ENCODE data around the gene TLK2. TPM values are rescaled to one million over a fixed set of nuclear protein-coding genes. Genes with fewer than 3 reads are reported as not detected.

Gene TLK2
- total and polyA plus RNA-seq, 2 experiments from 2014 or later = 19.6 to 56.1 TPM

DNA sequence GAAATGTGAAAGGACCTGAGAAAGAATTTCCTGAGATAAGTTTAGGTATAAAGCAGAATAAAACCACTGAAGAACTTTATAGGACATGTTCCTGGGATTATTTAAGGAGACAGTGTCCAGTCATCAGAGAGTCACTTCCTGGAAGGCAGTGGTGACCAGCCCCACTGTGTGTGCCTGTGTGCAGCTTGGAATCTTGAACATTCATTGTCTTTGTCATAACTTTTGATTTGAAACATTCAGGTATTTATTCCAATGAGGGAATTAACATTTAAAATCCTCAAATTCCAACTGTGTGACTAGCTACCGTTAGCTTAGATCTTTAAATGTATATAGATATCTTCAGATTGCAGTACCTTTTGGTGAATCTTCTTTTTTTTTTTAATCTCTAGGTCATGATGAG is 87.2 kb downstream of the TLK2 start (continued):
- TF ChIP-seq, protein P1, sequence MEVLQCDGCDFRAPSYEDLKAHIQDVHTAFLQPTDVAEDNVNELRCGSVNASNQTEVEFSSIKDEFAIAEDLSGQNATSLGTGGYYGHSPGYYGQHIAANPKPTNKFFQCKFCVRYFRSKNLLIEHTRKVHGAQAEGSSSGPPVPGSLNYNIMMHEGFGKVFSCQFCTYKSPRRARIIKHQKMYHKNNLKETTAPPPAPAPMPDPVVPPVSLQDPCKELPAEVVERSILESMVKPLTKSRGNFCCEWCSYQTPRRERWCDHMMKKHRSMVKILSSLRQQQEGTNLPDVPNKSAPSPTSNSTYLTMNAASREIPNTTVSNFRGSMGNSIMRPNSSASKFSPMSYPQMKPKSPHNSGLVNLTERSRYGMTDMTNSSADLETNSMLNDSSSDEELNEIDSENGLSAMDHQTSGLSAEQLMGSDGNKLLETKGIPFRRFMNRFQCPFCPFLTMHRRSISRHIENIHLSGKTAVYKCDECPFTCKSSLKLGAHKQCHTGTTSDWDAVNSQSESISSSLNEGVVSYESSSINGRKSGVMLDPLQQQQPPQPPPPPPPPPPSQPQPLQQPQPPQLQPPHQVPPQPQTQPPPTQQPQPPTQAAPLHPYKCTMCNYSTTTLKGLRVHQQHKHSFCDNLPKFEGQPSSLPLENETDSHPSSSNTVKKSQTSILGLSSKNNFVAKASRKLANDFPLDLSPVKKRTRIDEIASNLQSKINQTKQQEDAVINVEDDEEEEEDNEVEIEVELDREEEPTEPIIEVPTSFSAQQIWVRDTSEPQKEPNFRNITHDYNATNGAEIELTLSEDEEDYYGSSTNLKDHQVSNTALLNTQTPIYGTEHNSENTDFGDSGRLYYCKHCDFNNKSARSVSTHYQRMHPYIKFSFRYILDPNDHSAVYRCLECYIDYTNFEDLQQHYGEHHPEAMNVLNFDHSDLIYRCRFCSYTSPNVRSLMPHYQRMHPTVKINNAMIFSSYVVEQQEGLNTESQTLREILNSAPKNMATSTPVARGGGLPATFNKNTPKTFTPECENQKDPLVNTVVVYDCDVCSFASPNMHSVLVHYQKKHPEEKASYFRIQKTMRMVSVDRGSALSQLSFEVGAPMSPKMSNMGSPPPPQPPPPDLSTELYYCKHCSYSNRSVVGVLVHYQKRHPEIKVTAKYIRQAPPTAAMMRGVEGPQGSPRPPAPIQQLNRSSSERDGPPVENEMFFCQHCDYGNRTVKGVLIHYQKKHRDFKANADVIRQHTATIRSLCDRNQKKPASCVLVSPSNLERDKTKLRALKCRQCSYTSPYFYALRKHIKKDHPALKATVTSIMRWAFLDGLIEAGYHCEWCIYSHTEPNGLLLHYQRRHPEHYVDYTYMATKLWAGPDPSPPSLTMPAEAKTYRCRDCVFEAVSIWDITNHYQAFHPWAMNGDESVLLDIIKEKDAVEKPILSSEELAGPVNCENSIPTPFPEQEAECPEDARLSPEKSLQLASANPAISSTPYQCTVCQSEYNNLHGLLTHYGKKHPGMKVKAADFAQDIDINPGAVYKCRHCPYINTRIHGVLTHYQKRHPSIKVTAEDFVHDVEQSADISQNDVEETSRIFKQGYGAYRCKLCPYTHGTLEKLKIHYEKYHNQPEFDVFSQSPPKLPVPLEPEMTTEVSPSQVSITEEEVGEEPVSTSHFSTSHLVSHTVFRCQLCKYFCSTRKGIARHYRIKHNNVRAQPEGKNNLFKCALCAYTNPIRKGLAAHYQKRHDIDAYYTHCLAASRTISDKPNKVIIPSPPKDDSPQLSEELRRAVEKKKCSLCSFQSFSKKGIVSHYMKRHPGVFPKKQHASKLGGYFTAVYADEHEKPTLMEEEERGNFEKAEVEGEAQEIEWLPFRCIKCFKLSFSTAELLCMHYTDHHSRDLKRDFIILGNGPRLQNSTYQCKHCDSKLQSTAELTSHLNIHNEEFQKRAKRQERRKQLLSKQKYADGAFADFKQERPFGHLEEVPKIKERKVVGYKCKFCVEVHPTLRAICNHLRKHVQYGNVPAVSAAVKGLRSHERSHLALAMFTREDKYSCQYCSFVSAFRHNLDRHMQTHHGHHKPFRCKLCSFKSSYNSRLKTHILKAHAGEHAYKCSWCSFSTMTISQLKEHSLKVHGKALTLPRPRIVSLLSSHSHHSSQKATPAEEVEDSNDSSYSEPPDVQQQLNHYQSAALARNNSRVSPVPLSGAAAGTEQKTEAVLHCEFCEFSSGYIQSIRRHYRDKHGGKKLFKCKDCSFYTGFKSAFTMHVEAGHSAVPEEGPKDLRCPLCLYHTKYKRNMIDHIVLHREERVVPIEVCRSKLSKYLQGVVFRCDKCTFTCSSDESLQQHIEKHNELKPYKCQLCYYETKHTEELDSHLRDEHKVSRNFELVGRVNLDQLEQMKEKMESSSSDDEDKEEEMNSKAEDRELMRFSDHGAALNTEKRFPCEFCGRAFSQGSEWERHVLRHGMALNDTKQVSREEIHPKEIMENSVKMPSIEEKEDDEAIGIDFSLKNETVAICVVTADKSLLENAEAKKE (CRISPR knock-in tag; IDR thresholded peaks at IDR 0.05) = no peak
- TF ChIP-seq ZNF114 (CRISPR knock-in tag; IDR thresholded peaks at IDR 0.05) (no peak), POLR2AphosphoS5 (IDR thresholded peaks at IDR 0.05; ENCODE audit: low read depth) (no peak), EZH2phosphoT487 (IDR thresholded peaks at IDR 0.05; ENCODE audit: unreplicated experiment) (no peak)
- TF ChIP-seq, protein P2, sequence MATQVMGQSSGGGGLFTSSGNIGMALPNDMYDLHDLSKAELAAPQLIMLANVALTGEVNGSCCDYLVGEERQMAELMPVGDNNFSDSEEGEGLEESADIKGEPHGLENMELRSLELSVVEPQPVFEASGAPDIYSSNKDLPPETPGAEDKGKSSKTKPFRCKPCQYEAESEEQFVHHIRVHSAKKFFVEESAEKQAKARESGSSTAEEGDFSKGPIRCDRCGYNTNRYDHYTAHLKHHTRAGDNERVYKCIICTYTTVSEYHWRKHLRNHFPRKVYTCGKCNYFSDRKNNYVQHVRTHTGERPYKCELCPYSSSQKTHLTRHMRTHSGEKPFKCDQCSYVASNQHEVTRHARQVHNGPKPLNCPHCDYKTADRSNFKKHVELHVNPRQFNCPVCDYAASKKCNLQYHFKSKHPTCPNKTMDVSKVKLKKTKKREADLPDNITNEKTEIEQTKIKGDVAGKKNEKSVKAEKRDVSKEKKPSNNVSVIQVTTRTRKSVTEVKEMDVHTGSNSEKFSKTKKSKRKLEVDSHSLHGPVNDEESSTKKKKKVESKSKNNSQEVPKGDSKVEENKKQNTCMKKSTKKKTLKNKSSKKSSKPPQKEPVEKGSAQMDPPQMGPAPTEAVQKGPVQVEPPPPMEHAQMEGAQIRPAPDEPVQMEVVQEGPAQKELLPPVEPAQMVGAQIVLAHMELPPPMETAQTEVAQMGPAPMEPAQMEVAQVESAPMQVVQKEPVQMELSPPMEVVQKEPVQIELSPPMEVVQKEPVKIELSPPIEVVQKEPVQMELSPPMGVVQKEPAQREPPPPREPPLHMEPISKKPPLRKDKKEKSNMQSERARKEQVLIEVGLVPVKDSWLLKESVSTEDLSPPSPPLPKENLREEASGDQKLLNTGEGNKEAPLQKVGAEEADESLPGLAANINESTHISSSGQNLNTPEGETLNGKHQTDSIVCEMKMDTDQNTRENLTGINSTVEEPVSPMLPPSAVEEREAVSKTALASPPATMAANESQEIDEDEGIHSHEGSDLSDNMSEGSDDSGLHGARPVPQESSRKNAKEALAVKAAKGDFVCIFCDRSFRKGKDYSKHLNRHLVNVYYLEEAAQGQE (IDR thresholded peaks at IDR 0.05; ENCODE audit: unreplicated experiment) = no peak

DNA sequence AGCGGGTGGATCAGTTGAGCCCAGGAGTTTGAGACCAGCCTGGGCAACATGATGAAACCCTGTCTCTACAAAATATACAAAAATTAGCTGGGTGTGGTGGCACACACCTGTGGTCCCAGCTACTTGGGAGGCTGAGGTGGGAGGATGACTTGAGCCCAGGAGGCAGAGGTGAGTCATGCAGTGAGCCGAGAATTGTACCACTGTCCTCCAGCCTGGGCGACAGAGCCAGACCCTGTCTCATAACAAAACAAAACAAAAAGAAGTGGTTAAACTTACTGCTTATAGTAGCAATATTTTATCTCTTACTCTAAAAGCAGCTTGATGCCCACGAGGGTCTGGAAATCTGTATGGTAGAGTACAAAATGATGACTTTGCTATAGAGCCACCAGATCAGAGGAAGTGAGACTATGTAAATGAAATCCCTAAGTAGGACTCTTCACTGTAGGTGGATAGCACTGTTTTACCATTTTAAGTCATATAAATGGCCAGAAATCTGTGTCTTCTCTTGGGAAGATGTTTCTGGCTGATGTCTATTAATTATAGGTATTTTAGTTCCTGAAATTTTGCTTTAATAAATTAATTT is 88.5 kb downstream of the TLK2 start:
- 0 out of 2 replicates have a peak, but pooled peaks cover 8% of the 10 kb centered on the region for H4K20me1 ChIP-seq (replicated peaks; ENCODE audit: insufficient read depth)
- H3K9me3 Mint-ChIP-seq = no peaks in the 10 kb centered on the region
- no peak overlapping the region for H3K4me2 ChIP-seq
- no peak for DNase-seq (ENCODE audit: low spot score)
- no peaks in the 10 kb centered on the region for H3K4me1 Mint-ChIP-seq
- H2AFZ ChIP-seq = no peak overlapping the region
- H3K9me2 ChIP-seq (ENCODE audit: insufficient read depth) = no peaks in the 10 kb centered on the region
- H3K4me3 Mint-ChIP-seq = no peak overlapping the region
- H3K27me3 Mint-ChIP-seq (ENCODE audit: insufficient read depth, low read depth, poor library complexity) = no peaks in the 10 kb centered on the region
- no peaks in the 10 kb centered on the region for H3F3A ChIP-seq (replicated peaks; ENCODE audit: low read depth)
- peaks cover 46% of the 10 kb centered on the region; the same call in 2 of the 3 replicates for H3K36me3 Mint-ChIP-seq (ENCODE audit: low read depth)
- no peak overlapping the region for H3K4me3 ChIP-seq
- no peak overlapping the region for H3K27ac ChIP-seq (ENCODE audit: low read depth)
- no peaks in the 10 kb centered on the region for H3K4me1 ChIP-seq (ENCODE audit: insufficient read depth)
- H3K27ac Mint-ChIP-seq = no peak overlapping the region
- 0 out of 2 replicates have a peak, but pooled peaks cover 2% of the 10 kb centered on the region for H3K36me3 ChIP-seq (ENCODE audit: insufficient read depth)
- no peak for ATAC-seq
- H3K27me3 ChIP-seq (ENCODE audit: insufficient read depth) = no peaks in the 10 kb centered on the region
- H3K79me2 ChIP-seq (replicated peaks; ENCODE audit: insufficient read depth) = peaks cover 15% of the 10 kb centered on the region
- TF ChIP-seq EZH2 (IDR thresholded peaks at IDR 0.05; ENCODE audit: low read depth, unreplicated experiment) (no peak), ZNF331 (CRISPR knock-in tag; IDR thresholded peaks at IDR 0.05; ENCODE audit: low read depth) (no peak), STAT1 (IDR thresholded peaks at IDR 0.05; ENCODE audit: unreplicated experiment) (no peak), ZNF114 (CRISPR knock-in tag; IDR thresholded peaks at IDR 0.05) (no peak), NANOG (IDR thresholded peaks at IDR 0.05; ENCODE audit: borderline replicate concordance) (no peak)
- TF ChIP-seq, protein P3, sequence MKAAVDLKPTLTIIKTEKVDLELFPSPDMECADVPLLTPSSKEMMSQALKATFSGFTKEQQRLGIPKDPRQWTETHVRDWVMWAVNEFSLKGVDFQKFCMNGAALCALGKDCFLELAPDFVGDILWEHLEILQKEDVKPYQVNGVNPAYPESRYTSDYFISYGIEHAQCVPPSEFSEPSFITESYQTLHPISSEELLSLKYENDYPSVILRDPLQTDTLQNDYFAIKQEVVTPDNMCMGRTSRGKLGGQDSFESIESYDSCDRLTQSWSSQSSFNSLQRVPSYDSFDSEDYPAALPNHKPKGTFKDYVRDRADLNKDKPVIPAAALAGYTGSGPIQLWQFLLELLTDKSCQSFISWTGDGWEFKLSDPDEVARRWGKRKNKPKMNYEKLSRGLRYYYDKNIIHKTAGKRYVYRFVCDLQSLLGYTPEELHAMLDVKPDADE (IDR thresholded peaks at IDR 0.05) = no peak
